Measurements from ENCODE around the gene LTB. TPM values are rescaled to one million over a fixed set of nuclear protein-coding genes. Genes with fewer than 3 reads are reported as not detected.

Gene LTB
- total and polyA plus RNA-seq, 9 of the 15 experiments (the other 6 are each of a cell fraction or from before 2014, with no cell fraction given): 0.07 to 0.51 TPM; not detected in 7

- peak; percentile 78; the same call in 1 of the 2 replicates for TF ChIP-seq ZBTB7A (IDR thresholded peaks at IDR 0.05; ENCODE audit: borderline replicate concordance, control insufficient read depth, low read depth, low read length)
- TF ChIP-seq ZNF512 (tag; IDR thresholded peaks at IDR 0.05): no peak
- no peak for TF ChIP-seq NFRKB (IDR thresholded peaks at IDR 0.05; ENCODE audit: low read depth)
- TF ChIP-seq TRIM28 (IDR thresholded peaks at IDR 0.05): no peak
- no peak for TF ChIP-seq ZFP30 (CRISPR knock-in tag; IDR thresholded peaks at IDR 0.05; ENCODE audit: borderline replicate concordance)
- TF ChIP-seq HDAC2 (IDR thresholded peaks at IDR 0.05): 0 out of 2 replicates have a peak, but pooled peaks have one; percentile 14
- TF ChIP-seq TCF15 (CRISPR knock-in tag; IDR thresholded peaks at IDR 0.05): no peak
- no peak for TF ChIP-seq NR2C2 (CRISPR knock-in tag; IDR thresholded peaks at IDR 0.05)
- peak; percentile 70 for TF ChIP-seq NR2C2 (tag; IDR thresholded peaks at IDR 0.05)
- TF ChIP-seq NCOA6 (IDR thresholded peaks at IDR 0.05): peak; percentile 32; the same call in 1 of the 2 replicates
- TF ChIP-seq KDM1A (IDR thresholded peaks at IDR 0.05): peak; percentile 80 to 82
- no peak for TF ChIP-seq BDP1 (IDR thresholded peaks at IDR 0.05; ENCODE audit: insufficient read depth, insufficient read length)
- no peak for TF ChIP-seq ZKSCAN3 (CRISPR knock-in tag; IDR thresholded peaks at IDR 0.05)
- TF ChIP-seq RAD21 (CRISPR knock-in tag; conservative IDR thresholded peaks at IDR 0.05 in 1 of 2, IDR thresholded peaks at IDR 0.05 in 1 of 2): peak in 1 of 2 experiments; percentile 16; a peak in 1 of 4 replicates
- TF ChIP-seq MGA (IDR thresholded peaks at IDR 0.05): no peak
Measured at GRCh38 chr6:31559958-31560696, 22.1 kb downstream of the LTB start (continued).

Measured in K562 (cell line).